ENCODE results near the gene UGT2A1.

DNA sequence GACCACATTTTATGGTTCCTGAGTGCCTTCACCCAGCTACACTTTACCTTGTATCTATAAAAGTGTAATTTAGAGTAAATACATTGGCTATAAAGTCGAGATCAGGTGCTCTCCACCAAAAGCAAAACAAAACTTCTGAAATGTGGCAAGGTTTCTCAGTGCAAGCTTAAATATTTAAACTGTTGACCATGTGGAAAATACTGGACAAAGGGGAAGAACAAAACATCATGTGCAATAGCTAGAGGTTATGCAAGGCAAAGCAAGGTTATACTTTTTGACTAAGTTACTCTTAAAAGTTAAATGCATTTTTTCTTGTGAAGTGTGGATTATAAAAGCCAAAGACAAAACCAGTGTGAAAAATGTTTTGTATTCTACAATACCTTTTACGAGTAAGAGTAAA is 69.5 kb downstream of the UGT2A1 start:
- TF ChIP-seq, protein P1, sequence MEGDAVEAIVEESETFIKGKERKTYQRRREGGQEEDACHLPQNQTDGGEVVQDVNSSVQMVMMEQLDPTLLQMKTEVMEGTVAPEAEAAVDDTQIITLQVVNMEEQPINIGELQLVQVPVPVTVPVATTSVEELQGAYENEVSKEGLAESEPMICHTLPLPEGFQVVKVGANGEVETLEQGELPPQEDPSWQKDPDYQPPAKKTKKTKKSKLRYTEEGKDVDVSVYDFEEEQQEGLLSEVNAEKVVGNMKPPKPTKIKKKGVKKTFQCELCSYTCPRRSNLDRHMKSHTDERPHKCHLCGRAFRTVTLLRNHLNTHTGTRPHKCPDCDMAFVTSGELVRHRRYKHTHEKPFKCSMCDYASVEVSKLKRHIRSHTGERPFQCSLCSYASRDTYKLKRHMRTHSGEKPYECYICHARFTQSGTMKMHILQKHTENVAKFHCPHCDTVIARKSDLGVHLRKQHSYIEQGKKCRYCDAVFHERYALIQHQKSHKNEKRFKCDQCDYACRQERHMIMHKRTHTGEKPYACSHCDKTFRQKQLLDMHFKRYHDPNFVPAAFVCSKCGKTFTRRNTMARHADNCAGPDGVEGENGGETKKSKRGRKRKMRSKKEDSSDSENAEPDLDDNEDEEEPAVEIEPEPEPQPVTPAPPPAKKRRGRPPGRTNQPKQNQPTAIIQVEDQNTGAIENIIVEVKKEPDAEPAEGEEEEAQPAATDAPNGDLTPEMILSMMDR (optimal IDR thresholded peaks at IDR 0.05 in 1 of 3, IDR thresholded peaks at IDR 0.05 in 1 of 3, conservative IDR thresholded peaks at IDR 0.05 in 1 of 3; ENCODE audit: extremely low read depth in 1 of 3, insufficient read depth in 2 of 3, low read length in 3 of 3): no peak
- no peak for TF ChIP-seq EZH2 (IDR thresholded peaks at IDR 0.05; ENCODE audit: low read length)

Data from keratinocyte (primary cell).